Measurements from ENCODE around the gene ANKRD60. TPM values are rescaled to one million over a fixed set of nuclear protein-coding genes. Genes with fewer than 3 reads are reported as not detected.

ANKRD60 gene
- total and polyA plus RNA-seq, 5 donors from 2014 or later: not detected

- peak; percentile 72 to 82 (median 75) for DNase-seq
These were observed 8.3 kb upstream of the ANKRD60 start for GRCh38 chr20:58236612-58237317.

DNA sequence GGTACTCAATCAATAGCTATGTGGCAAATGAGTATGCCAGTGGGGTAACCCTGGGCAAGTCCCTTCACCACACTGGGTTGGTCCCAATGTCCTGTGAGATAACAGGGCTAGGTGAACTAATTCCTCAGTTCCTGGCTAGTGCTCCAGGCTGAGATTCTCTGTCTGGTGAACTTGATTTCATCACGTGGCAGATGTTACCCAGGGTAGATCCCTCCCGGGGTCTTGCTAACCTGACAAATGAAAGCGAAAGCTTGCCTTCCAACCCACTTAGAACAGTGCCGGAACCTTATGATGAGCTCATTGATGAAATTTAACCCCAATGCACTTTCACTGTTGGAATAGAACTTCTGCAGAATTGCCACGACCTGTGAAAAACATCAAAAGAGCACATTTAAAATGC, 6.6 kb upstream of the ANKRD60 start:
- Histone ChIP-seq H3K36me3 (ENCODE audit: control insufficient read depth, insufficient read depth, low read length) (peaks cover 10% of the 10 kb centered on the region), H3K27ac (ENCODE audit: insufficient read depth, low read length, poor library complexity, severe bottlenecking) (no peak overlapping the region), H3K9me3 (ENCODE audit: control insufficient read depth in 2 of 2, low read length in 2 of 2) (no peaks in the 10 kb centered on the region), H3K4me3 (ENCODE audit: low read depth, low read length) (no peak overlapping the region), H3K27me3 (ENCODE audit: control insufficient read depth, insufficient read depth, low read length) (no peaks in the 10 kb centered on the region), H3K4me1 (ENCODE audit: control insufficient read depth, insufficient read depth, low read length, poor library complexity, severe bottlenecking) (no peaks in the 10 kb centered on the region)
- H3K4me3 Mint-ChIP-seq: peak overlapping the region; percentile 15 to 72 (median 42)
- H3K4me1 Mint-ChIP-seq: peaks cover 5 to 20% (median 14%) of the 10 kb centered on the region in 4 donors
- H3K9me3 Mint-ChIP-seq: peaks cover 0 to 2% (median 0%) of the 10 kb centered on the region in 7 donors
- H3K27ac Mint-ChIP-seq: no peak overlapping the region
- peaks cover 12% of the 10 kb centered on the region for H3K36me3 Mint-ChIP-seq
- ATAC-seq (ENCODE audit: low read depth in 2 of 2): no peak
- peak in 1 of 3 donors; percentile 47 for DNase-seq
- H3K27me3 Mint-ChIP-seq: peaks cover 4% of the 10 kb centered on the region

More at GRCh38 chr20:58236612-58237317, 8.3 kb upstream of the ANKRD60 start:
- Mint-ChIP-seq H3K27me3 (no peaks in the 10 kb centered on the region), H3K36me3 (peaks cover 7% of the 10 kb centered on the region), H3K4me1 (peaks cover 5 to 20% (median 14%) of the 10 kb centered on the region in 4 donors), H3K9me3 (peaks cover 0 to 2% (median 0%) of the 10 kb centered on the region in 7 donors), H3K4me3 (peak overlapping the region; percentile 77 to 96 (median 92)), H3K27ac (peak overlapping the region; percentile 38 to 96 (median 90))
- Histone ChIP-seq H3K27me3 (ENCODE audit: control insufficient read depth, insufficient read depth, low read length) (no peaks in the 10 kb centered on the region), H3K4me1 (ENCODE audit: control insufficient read depth, insufficient read depth, low read length, poor library complexity, severe bottlenecking) (no peaks in the 10 kb centered on the region), H3K27ac (ENCODE audit: insufficient read depth, low read length, poor library complexity, severe bottlenecking) (peak overlapping the region; percentile 78), H3K9me3 (ENCODE audit: control insufficient read depth in 2 of 2, low read length in 2 of 2) (no peaks in the 10 kb centered on the region), H3K4me3 (ENCODE audit: low read depth, low read length) (peak overlapping the region; percentile 93), H3K36me3 (ENCODE audit: control insufficient read depth, insufficient read depth, low read length) (peaks cover 11% of the 10 kb centered on the region)
- peak; percentile 88 to 91 for ATAC-seq (ENCODE audit: low read depth in 2 of 2)

DNA sequence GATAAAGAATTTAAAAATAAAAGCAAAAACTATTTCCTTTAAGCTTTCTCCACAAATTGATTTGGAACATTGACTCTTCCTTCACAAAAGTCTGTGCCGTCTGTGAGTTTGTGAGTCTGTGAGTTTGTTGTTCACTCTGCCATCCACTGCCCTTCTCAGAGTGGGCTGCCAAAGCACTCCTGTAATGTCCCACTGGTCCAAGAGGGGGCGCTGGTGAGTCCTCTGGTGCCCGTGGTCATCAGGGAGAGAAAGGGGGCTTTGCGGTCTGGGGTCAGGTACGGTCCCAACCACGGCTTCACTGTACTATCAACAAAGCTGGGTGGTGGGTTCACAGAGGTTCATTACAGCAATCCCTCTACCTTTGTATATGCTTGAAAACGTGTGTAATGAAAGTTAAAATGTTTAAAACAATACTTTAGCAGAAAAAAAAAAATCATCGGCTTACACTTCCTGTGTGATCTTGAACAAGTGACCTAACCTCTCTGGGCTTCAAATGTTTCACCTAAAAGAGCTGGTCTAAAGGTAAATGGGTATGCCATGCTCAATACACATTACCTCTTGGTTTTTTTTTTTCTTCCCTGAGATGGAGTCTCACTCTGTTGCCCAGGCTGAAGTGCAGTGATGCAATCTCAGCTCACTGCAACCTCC, 5.6 kb upstream of the ANKRD60 start:
- Histone ChIP-seq H3K27me3 (ENCODE audit: control insufficient read depth, insufficient read depth, low read length) (peaks cover 2% of the 10 kb centered on the region), H3K36me3 (ENCODE audit: control insufficient read depth, insufficient read depth, low read length) (peaks cover 2% of the 10 kb centered on the region), H3K27ac (ENCODE audit: insufficient read depth, low read length, poor library complexity, severe bottlenecking) (no peak overlapping the region), H3K9me3 (ENCODE audit: control insufficient read depth in 2 of 2, low read length in 2 of 2) (no peaks in the 10 kb centered on the region), H3K4me3 (ENCODE audit: low read depth, low read length) (no peak overlapping the region), H3K4me1 (ENCODE audit: control insufficient read depth, insufficient read depth, low read length, poor library complexity, severe bottlenecking) (peaks cover under 1% of the 10 kb centered on the region)
- peaks cover 0 to 2% (median 0%) of the 10 kb centered on the region in 7 donors for H3K9me3 Mint-ChIP-seq
- DNase-seq (peak in 2 of 3 donors; percentile 23 to 33), ATAC-seq (ENCODE audit: low read depth in 2 of 2) (no peak)
- peaks cover 13% of the 10 kb centered on the region for H3K36me3 Mint-ChIP-seq
- no peak overlapping the region for H3K27ac Mint-ChIP-seq
- H3K4me1 Mint-ChIP-seq: peaks cover 5 to 23% (median 18%) of the 10 kb centered on the region in 4 donors
- no peak overlapping the region for H3K4me3 Mint-ChIP-seq
- peaks cover 14% of the 10 kb centered on the region for H3K27me3 Mint-ChIP-seq

GRCh38 chr20:58233393-58233792, 4.9 kb upstream of the ANKRD60 start:
- Histone ChIP-seq H3K4me3 (ENCODE audit: low read depth, low read length) (no peak overlapping the region), H3K4me1 (ENCODE audit: control insufficient read depth, insufficient read depth, low read length, poor library complexity, severe bottlenecking) (peaks cover 6% of the 10 kb centered on the region), H3K36me3 (ENCODE audit: control insufficient read depth, insufficient read depth, low read length) (no peaks in the 10 kb centered on the region), H3K9me3 (ENCODE audit: control insufficient read depth in 2 of 2, low read length in 2 of 2) (no peaks in the 10 kb centered on the region), H3K27ac (ENCODE audit: insufficient read depth, low read length, poor library complexity, severe bottlenecking) (no peak overlapping the region), H3K27me3 (ENCODE audit: control insufficient read depth, insufficient read depth, low read length) (peaks cover 4% of the 10 kb centered on the region)
- H3K4me3 Mint-ChIP-seq: no peak overlapping the region
- H3K9me3 Mint-ChIP-seq: peaks cover 0 to 2% (median 0%) of the 10 kb centered on the region in 7 donors
- no peak overlapping the region for H3K27ac Mint-ChIP-seq
- no peak for ATAC-seq (ENCODE audit: low read depth in 2 of 2)
- H3K27me3 Mint-ChIP-seq: peaks cover 19% of the 10 kb centered on the region
- peaks cover 13% of the 10 kb centered on the region for H3K36me3 Mint-ChIP-seq
- peaks cover 5 to 27% (median 19%) of the 10 kb centered on the region in 4 donors for H3K4me1 Mint-ChIP-seq
- DNase-seq: no peak

DNA sequence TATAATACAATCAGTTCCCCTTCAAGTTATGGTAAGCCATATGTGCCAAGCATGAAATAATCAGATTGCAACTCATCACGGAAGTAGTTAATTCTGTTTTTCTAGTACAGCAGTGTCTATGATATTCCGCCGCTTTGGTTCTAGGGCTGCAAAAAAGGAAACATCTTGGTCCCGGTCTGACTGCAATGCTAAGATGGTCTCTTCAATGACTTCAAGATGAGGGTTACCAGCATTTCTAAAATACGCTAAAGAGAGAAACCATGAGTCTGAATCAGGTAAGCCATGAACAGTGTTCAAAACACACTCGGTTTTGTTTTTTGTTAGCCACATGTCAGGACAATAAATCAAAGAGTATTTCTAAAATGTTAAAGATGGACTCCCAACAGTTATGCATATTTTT, 3.2 kb upstream of the ANKRD60 start:
- no peaks in the 10 kb centered on the region for H3K9me3 ChIP-seq (ENCODE audit: control insufficient read depth in 2 of 2, low read length in 2 of 2)
- DNase-seq: peak in 1 of 3 donors; percentile 16
- Mint-ChIP-seq H3K9me3 (peaks cover 0 to 4% (median 0%) of the 10 kb centered on the region in 7 donors), H3K36me3 (peaks cover 13% of the 10 kb centered on the region), H3K27me3 (peaks cover 32% of the 10 kb centered on the region), H3K4me3 (no peak overlapping the region), H3K27ac (no peak overlapping the region), H3K4me1 (peaks cover 2 to 27% (median 11%) of the 10 kb centered on the region in 4 donors)
- no peak overlapping the region for H3K27ac ChIP-seq (ENCODE audit: insufficient read depth, low read length, poor library complexity, severe bottlenecking)
- H3K36me3 ChIP-seq (ENCODE audit: control insufficient read depth, insufficient read depth, low read length): no peaks in the 10 kb centered on the region
- no peak overlapping the region for H3K4me3 ChIP-seq (ENCODE audit: low read depth, low read length)
- no peak for ATAC-seq (ENCODE audit: low read depth in 2 of 2)
- H3K4me1 ChIP-seq (ENCODE audit: control insufficient read depth, insufficient read depth, low read length, poor library complexity, severe bottlenecking): peaks cover 9% of the 10 kb centered on the region
- peaks cover 17% of the 10 kb centered on the region for H3K27me3 ChIP-seq (ENCODE audit: control insufficient read depth, insufficient read depth, low read length)

DNA sequence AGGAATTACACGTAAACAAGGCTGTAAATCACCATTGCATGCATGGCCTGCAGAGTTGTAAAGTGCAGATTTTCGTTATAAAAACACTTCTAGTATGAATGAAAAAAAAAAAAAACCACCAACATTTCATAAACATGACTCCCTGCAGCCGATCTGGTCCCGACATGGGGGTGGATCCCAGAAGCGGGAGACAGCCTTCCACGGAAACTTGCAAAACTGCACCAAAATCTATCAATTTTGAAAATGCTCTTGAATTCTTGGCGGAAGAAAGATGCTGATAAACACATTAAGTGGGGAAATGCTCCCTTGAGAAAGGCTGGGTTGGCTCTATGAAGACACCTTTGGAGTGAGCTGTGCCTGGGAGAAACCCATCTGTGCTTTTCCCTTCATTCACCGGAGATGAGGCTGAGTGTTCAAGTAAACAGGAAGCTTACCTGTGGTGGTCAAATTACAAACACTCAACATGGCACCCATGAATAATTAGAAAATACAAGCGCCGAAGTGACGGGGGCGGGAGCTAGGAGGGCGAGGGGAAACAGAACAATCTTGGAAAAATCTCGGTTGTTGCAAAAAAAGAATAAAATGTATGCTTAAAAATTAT, 845 bp upstream of the ANKRD60 start:
- DNase-seq (no peak), ATAC-seq (ENCODE audit: low read depth in 2 of 2) (no peak)
- peaks cover 24% of the 10 kb centered on the region for H3K27me3 ChIP-seq (ENCODE audit: control insufficient read depth, insufficient read depth, low read length)
- peak overlapping the region in 2 of 3 donors; percentile 51 to 62 for H3K27ac Mint-ChIP-seq
- H3K4me3 ChIP-seq (ENCODE audit: low read depth, low read length): no peak overlapping the region
- H3K9me3 ChIP-seq (ENCODE audit: control insufficient read depth in 2 of 2, low read length in 2 of 2): no peaks in the 10 kb centered on the region
- peaks cover 0 to 5% (median 0%) of the 10 kb centered on the region in 7 donors for H3K9me3 Mint-ChIP-seq
- H3K27ac ChIP-seq (ENCODE audit: insufficient read depth, low read length, poor library complexity, severe bottlenecking): no peak overlapping the region
- no peaks in the 10 kb centered on the region for H3K36me3 ChIP-seq (ENCODE audit: control insufficient read depth, insufficient read depth, low read length)
- H3K27me3 Mint-ChIP-seq: peaks cover 53% of the 10 kb centered on the region
- H3K4me3 Mint-ChIP-seq: peak overlapping the region in 3 of 4 donors; percentile 19 to 64 (median 44)
- H3K4me1 ChIP-seq (ENCODE audit: control insufficient read depth, insufficient read depth, low read length, poor library complexity, severe bottlenecking): peaks cover 9% of the 10 kb centered on the region
- peaks cover 13% of the 10 kb centered on the region for H3K36me3 Mint-ChIP-seq
- H3K4me1 Mint-ChIP-seq: peaks cover 0 to 20% (median 7%) of the 10 kb centered on the region in 4 donors

DNA sequence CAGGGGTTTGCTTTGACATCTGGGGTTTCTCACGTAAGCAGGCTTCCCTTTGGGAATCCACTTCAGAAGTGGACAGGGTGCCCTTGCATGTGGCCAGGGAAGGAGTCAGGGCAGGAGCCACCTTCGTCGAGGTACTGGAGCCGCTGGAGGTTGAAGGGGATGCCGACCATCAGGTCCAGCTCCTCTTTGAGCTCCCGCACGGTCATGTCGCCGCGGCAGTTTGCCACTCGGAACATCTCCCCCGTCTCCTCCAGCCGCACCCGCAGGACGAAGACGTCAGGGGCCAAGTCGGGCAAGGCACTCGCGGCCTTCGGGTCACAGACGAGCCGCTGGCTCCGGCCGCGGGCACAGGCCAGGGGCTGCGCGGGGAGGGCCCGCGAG, 360 bp downstream of the ANKRD60 start:
- H3K27ac Mint-ChIP-seq: peak overlapping the region in 1 of 3 donors; percentile 70
- H3K4me1 Mint-ChIP-seq: peaks cover 0 to 20% (median 6%) of the 10 kb centered on the region in 4 donors

More for the DNA sequence above, 360 bp downstream of the ANKRD60 start:
- Histone ChIP-seq H3K4me3 (ENCODE audit: low read depth, low read length) (no peak overlapping the region), H3K27ac (ENCODE audit: insufficient read depth, low read length, poor library complexity, severe bottlenecking) (no peak overlapping the region), H3K9me3 (ENCODE audit: control insufficient read depth in 2 of 2, low read length in 2 of 2) (no peaks in the 10 kb centered on the region), H3K27me3 (ENCODE audit: control insufficient read depth, insufficient read depth, low read length) (peaks cover 24% of the 10 kb centered on the region), H3K36me3 (ENCODE audit: control insufficient read depth, insufficient read depth, low read length) (no peaks in the 10 kb centered on the region), H3K4me1 (ENCODE audit: control insufficient read depth, insufficient read depth, low read length, poor library complexity, severe bottlenecking) (peaks cover 9% of the 10 kb centered on the region)
- Mint-ChIP-seq H3K36me3 (peaks cover 13% of the 10 kb centered on the region), H3K4me3 (no peak overlapping the region), H3K27me3 (peaks cover 57% of the 10 kb centered on the region), H3K9me3 (peaks cover 0 to 5% (median 0%) of the 10 kb centered on the region in 7 donors)
- no peak for DNase-seq
- ATAC-seq (ENCODE audit: low read depth in 2 of 2): no peak
